Measurements from ENCODE around the gene ZNF101. TPM values are rescaled to one million over a fixed set of nuclear protein-coding genes. Genes with fewer than 3 reads are reported as not detected.
"Not testable (repeated sequence)": the region's sequence is repeated elsewhere in the genome, so short reads cannot be mapped to it uniquely, and the experiment has no call there.

Gene ZNF101
- total and polyA plus RNA-seq, 8 donors = 3.3 to 7.1 (median 4.3) TPM

DNA sequence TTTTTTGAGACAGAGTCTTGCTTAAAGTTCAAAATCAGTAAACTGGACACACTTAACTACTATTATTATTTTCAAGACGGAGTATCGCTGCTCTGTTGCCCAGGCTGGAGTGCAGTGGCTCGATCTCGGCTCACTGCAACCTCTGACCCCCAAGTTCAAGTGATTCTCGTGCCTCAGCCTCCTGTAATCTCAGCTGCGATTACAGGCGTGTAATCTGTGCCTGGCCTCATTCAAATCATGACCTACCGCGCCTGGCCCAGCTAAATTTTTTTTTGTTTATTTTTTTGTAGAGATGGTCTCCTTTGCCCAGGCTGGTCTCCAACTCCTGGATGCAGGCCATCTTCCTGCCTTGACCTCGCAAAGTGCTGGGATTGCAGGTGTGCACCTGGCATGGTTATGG lies 23.0 kb downstream of the ZNF101 start:
- Histone ChIP-seq H3K4me3 (no peak overlapping the region), H3K4me1 (no peaks in the 10 kb centered on the region), H3K27me3 (no peaks in the 10 kb centered on the region), H3K9me3 (no peaks in the 10 kb centered on the region), H3K36me3 (no peaks in the 10 kb centered on the region), H3K27ac (no peak overlapping the region)
- intact Hi-C loops (cut with DNase I) = no loop called here
- no peak for DNase-seq
- TF ChIP-seq, protein P1, sequence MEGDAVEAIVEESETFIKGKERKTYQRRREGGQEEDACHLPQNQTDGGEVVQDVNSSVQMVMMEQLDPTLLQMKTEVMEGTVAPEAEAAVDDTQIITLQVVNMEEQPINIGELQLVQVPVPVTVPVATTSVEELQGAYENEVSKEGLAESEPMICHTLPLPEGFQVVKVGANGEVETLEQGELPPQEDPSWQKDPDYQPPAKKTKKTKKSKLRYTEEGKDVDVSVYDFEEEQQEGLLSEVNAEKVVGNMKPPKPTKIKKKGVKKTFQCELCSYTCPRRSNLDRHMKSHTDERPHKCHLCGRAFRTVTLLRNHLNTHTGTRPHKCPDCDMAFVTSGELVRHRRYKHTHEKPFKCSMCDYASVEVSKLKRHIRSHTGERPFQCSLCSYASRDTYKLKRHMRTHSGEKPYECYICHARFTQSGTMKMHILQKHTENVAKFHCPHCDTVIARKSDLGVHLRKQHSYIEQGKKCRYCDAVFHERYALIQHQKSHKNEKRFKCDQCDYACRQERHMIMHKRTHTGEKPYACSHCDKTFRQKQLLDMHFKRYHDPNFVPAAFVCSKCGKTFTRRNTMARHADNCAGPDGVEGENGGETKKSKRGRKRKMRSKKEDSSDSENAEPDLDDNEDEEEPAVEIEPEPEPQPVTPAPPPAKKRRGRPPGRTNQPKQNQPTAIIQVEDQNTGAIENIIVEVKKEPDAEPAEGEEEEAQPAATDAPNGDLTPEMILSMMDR (IDR thresholded peaks at IDR 0.05) = no peak
- ATAC-seq = no peak
- no peak for FAIRE-seq
- 89 to 93% methylated on average over 10 of the region's 10 CpGs for WGBS, 2 donors

DNA sequence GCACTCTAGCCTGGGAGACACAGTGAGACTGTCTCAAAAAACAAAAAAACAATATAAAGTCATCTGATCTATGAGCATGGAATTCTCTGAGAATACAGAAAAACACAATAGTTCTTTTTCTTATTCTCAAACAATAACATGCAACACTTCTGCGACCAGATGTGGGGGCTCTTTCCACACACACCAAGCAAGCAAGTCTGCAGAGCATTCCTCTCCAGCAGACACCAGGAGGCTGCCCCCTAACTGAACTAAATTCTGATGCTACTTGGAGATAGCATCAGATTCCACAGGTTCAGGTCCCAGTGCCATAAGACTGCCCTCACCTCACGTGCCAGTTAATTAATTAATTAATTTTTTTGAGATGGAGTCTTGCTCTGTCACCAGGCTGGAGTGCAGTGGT lies 27.7 kb downstream of the ZNF101 start:
- TF ChIP-seq, protein P1 (IDR thresholded peaks at IDR 0.05) = no peak
- H3K4me1 ChIP-seq = no peaks in the 10 kb centered on the region
- DNase-seq (no peak), ATAC-seq (no peak), FAIRE-seq (no peak)
- 75 to 79% methylated on average over 2 of the region's 2 CpGs for WGBS, 2 donors
- no peaks in the 10 kb centered on the region for H3K9me3 ChIP-seq
- no peak overlapping the region for H3K27ac ChIP-seq
- H3K4me3 ChIP-seq = no peak overlapping the region
- no peaks in the 10 kb centered on the region for H3K36me3 ChIP-seq
- intact Hi-C loops (cut with DNase I) = no loop called here
- no peaks in the 10 kb centered on the region for H3K27me3 ChIP-seq

DNA sequence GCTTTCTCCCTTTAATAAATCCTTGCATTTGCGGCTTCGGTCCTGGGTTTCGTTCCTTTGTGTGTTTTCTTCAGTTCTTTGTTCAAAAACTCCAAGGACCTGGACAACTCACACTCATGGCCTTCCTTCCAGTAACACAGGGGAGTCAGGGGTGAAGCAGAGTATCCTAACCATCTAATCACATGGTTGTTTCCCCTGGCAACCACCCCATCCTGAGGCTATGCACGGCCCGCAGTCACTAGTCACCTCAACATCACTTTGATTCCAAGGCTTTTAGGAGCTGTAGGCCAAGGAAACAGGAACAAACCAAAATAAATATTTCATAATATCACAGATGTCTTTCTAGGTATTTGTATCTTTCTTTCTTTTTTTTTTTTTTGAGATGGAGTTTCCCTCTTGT lies 28.9 kb downstream of the ZNF101 start:
- Histone ChIP-seq H3K27me3 (no peaks in the 10 kb centered on the region), H3K36me3 (no peaks in the 10 kb centered on the region), H3K4me1 (no peaks in the 10 kb centered on the region), H3K27ac (no peak overlapping the region), H3K9me3 (no peaks in the 10 kb centered on the region), H3K4me3 (no peak overlapping the region)
- WGBS, 2 donors = 89 to 91% methylated on average over 5 of the region's 5 CpGs
- ATAC-seq (no peak), DNase-seq (no peak), FAIRE-seq (no peak)
- TF ChIP-seq, protein P1 (IDR thresholded peaks at IDR 0.05) = no peak
- intact Hi-C loops (cut with DNase I) = no loop called here

DNA sequence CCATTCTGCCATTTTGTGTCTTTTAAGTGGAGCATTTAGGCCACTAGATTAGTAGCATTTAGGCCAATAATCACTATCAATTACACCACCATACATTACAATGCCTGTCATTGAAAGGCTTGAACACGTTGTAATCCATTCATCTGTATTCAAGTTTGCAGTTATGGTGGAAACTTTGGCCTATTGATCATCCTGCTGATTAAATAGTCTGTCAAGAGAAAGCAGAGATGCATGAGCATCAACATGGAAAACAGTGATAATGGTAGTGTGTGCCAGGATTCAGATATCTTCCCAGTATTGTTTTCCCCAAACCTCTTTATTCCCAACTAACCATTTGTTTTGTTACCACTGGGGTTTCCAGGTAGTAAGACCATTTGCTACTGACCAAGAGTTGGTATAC lies 31.9 kb downstream of the ZNF101 start:
- intact Hi-C loops (cut with DNase I); H3K4me1 ChIP-seq: not testable (repeated sequence)
- 94 to 96% methylated on average over 1 of the region's 1 CpG for WGBS, 2 donors

DNA sequence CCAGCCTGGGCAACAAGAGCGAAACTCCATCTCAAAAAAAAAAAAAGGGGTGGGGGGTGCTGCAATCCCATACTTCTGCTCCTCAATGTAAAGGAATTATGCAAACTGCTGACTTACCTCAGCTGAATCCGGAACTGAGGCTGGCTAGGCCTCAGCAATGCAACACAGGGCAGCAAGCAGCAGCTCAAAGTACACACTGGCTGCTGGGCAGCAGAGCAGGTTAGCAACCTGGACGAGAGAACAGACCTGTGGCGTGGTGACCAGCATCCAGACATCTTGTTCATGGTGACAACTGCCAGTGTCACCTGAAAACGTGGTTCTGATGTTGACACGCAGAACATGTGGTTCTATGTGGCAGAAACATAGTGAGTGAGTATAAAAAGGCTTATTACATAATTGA lies 36.2 kb downstream of the ZNF101 start:
- 90 to 92% methylated on average over 6 of the region's 6 CpGs for WGBS, 2 donors
- intact Hi-C loops (cut with DNase I) = no loop called here
- FAIRE-seq = no peak

More for the DNA sequence above, 31.9 kb downstream of the ZNF101 start:
- not testable (repeated sequence) for H3K36me3 ChIP-seq, H3K27me3 ChIP-seq, DNase-seq, ATAC-seq, H3K9me3 ChIP-seq, H3K4me3 ChIP-seq, FAIRE-seq, H3K27ac ChIP-seq

More for the DNA sequence above, 36.2 kb downstream of the ZNF101 start:
- Histone ChIP-seq H3K36me3 (no peaks in the 10 kb centered on the region), H3K27me3 (no peaks in the 10 kb centered on the region), H3K4me1 (no peaks in the 10 kb centered on the region), H3K4me3 (no peak overlapping the region), H3K9me3 (peaks cover 0 to 17% (median 5%) of the 10 kb centered on the region in 4 donors), H3K27ac (no peak overlapping the region)
- DNase-seq (no peak), ATAC-seq (no peak)
- TF ChIP-seq, protein P1 (IDR thresholded peaks at IDR 0.05) = no peak

All from pancreas (tissue), 10 donors.